H1 (cell line): ENCODE data around the gene IFITM10.

Experiments
- CHD2 ChIP-seq: IDR thresholded peaks from 2 replicates; pipeline ENCODE4 v1.6.1; 2012; ENCODE audit warnings: low read length, improper control_type of control experiment
- TF ChIP-seq, protein P1 (sequence below): IDR thresholded peaks from 2 replicates; pipeline ENCODE4 v1.6.1; 2012; ENCODE audit warnings: low read length, inconsistent platforms

DNA sequence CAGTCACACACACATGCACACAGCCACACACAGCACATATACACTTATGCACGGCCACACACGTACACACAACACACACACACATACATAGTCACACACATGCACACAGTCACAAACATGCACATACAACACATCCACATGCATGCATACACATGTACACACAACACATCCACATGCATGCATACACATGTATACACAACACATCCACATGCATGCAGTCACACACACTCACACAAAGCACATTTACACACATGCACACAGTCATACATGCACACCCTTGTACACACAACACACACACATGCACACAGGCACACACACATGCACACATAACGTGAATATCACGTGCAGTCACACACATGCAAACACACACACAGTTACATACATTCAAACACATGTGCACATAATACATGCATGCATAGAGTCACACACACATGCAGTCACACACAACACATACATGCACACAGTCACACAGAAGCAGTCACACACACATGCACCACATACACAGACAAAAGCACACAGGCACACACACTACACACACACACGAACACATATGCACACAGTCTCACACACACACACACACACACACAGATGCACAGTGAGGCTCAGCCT is 18.8 kb downstream of the IFITM10 start:
- TF ChIP-seq CHD2 = no peak
- TF ChIP-seq, protein P1, sequence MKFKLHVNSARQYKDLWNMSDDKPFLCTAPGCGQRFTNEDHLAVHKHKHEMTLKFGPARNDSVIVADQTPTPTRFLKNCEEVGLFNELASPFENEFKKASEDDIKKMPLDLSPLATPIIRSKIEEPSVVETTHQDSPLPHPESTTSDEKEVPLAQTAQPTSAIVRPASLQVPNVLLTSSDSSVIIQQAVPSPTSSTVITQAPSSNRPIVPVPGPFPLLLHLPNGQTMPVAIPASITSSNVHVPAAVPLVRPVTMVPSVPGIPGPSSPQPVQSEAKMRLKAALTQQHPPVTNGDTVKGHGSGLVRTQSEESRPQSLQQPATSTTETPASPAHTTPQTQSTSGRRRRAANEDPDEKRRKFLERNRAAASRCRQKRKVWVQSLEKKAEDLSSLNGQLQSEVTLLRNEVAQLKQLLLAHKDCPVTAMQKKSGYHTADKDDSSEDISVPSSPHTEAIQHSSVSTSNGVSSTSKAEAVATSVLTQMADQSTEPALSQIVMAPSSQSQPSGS = no peak
